ENCODE data around the gene TMEM87A.

TMEM87A gene

DNA sequence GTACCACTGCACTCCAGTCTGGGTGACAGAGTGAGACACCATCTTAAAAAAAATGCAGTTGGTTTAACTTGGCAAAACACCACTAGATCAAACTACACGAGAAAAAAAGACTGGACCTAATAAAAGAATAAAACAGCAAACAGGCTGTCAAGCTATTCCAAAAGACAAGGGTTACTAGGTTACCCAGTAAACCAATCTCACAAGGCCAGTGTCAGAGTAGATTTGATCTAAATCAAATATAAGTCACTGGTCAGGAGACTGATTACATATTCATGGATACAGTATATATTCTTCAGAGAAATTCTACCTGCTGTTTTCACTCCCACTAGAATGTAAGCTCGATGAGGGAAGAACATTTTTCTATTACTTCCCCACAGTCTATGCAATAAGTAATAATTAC lies 2.7 kb downstream of the TMEM87A start:
- no peak for TF ChIP-seq CTCF (conservative IDR thresholded peaks at IDR 0.05; ENCODE audit: low read length)
- no peak for DNase-seq (ENCODE audit: low read depth)
- H3K4me3 ChIP-seq (ENCODE audit: low read length) = no peak overlapping the region

- no peak for TF ChIP-seq CTCF (conservative IDR thresholded peaks at IDR 0.05; ENCODE audit: low read length)
- peak; percentile 11 for DNase-seq (ENCODE audit: low read depth)
- no peak overlapping the region for H3K4me3 ChIP-seq (ENCODE audit: low read length)
These were observed 5.9 kb downstream of the TMEM87A start for GRCh38 chr15:42267286-42267685.

DNA sequence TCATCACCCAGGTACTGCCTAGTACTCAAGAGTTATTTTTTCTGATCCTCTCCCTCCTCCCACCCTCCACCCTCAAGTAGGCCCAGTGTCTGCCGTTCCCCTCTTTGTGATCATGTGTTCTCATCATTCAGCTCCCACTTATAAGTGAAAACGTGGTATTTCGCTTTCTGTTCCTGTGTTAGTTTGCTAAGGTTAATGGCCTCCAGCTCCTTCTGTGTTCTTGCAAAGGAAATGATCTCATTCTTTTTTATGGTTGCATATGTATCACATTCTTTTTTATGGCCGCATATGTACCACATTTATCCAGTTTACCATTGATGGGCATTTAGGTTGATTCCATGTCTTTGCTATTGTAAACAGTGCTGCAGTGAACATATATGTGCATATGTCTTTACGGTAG lies 8.4 kb downstream of the TMEM87A start:
- TF ChIP-seq CTCF (conservative IDR thresholded peaks at IDR 0.05; ENCODE audit: low read length) = no peak
- no peak for DNase-seq (ENCODE audit: low read depth)
- H3K4me3 ChIP-seq (ENCODE audit: low read length) = no peak overlapping the region

DNA sequence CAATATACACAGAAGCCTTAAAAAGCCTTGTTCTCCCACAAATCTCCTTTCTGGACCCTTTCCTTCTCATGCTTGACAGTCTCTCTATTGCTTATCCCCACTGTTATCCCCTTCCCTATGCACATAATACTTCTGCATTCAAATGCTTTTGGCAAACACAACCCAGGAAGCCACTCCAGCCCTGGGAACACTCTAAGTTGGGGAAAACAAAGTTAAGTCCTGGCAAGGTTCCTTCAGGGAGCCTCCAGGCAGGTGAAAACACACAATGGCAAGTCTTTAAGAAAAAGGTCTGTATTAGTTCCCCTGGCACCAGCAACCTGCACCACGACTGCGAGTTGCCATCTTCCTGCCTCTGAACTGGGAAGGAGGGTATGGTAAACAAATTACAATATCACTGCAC lies 19.9 kb downstream of the TMEM87A start:
- H3K4me3 ChIP-seq (ENCODE audit: low read length) = no peak overlapping the region
- no peak for TF ChIP-seq CTCF (conservative IDR thresholded peaks at IDR 0.05; ENCODE audit: low read length)
- no peak for DNase-seq (ENCODE audit: low read depth)

DNA sequence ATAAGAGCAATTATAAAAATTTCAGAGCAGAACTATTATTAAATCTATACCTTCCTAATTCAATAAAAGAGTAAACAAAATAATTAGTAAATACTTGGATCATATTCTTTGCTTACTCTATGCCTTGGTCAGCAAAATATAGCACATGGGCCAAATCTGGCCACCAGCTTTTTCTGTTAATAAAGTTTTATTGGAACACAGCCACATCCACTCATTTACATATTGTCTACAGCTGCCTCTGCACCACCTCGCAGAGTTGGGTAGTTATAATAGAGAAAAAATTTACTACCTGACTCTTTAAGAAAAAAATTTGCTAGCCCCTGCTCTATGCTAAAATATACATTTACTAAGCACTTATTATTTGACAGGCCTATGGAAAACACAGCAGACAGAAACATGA lies 32.4 kb downstream of the TMEM87A start:
- TF ChIP-seq CTCF (conservative IDR thresholded peaks at IDR 0.05; ENCODE audit: low read length) = no peak
- DNase-seq (ENCODE audit: low read depth) = no peak
- H3K4me3 ChIP-seq (ENCODE audit: low read length) = no peak overlapping the region

DNA sequence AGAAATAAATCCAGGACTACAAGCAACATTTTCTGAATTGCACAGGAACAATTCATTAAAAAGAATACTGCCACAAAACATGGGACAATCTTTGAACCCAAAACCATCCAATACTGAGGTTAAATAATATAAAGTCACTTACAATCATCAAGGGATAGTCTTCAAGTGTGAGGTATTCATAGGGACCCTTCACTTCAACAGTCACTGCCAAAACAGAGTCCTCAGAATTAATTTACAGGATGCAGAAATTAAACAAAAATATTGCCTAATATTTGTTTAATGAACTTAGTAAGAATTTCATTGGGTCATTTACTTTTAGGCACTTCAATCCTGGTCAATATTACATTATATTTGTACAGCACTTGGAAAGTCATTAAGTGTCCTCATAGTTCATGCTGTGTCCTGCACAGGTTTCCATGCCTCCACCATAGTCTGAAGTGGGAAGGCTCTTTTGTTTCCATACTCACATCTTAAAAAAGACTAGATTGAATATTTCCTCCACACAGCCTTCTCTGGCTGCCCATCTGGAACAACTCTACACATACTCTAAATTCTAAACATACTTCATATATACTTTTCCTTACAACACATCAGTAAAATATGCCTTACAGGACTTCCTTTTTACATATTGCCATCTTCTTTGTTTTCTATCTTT lies 33.6 kb downstream of the TMEM87A start:
- no peak overlapping the region for H3K4me3 ChIP-seq (ENCODE audit: low read length)
- DNase-seq (ENCODE audit: low read depth) = peak; percentile 16
- no peak for TF ChIP-seq CTCF (conservative IDR thresholded peaks at IDR 0.05; ENCODE audit: low read length)

- H3K4me3 ChIP-seq (ENCODE audit: low read length) = no peak overlapping the region
- no peak for TF ChIP-seq CTCF (conservative IDR thresholded peaks at IDR 0.05; ENCODE audit: low read length)
- no peak for DNase-seq (ENCODE audit: low read depth)
These were observed 40.1 kb downstream of the TMEM87A start for GRCh38 chr15:42233107-42233506.
